ENCODE measurements around the gene TIMP2. TPM values are rescaled to one million over a fixed set of nuclear protein-coding genes. Genes with fewer than 3 reads are reported as not detected.

TIMP2 gene
- total RNA-seq, 1 donor from 2014 or later = 318 TPM

DNA sequence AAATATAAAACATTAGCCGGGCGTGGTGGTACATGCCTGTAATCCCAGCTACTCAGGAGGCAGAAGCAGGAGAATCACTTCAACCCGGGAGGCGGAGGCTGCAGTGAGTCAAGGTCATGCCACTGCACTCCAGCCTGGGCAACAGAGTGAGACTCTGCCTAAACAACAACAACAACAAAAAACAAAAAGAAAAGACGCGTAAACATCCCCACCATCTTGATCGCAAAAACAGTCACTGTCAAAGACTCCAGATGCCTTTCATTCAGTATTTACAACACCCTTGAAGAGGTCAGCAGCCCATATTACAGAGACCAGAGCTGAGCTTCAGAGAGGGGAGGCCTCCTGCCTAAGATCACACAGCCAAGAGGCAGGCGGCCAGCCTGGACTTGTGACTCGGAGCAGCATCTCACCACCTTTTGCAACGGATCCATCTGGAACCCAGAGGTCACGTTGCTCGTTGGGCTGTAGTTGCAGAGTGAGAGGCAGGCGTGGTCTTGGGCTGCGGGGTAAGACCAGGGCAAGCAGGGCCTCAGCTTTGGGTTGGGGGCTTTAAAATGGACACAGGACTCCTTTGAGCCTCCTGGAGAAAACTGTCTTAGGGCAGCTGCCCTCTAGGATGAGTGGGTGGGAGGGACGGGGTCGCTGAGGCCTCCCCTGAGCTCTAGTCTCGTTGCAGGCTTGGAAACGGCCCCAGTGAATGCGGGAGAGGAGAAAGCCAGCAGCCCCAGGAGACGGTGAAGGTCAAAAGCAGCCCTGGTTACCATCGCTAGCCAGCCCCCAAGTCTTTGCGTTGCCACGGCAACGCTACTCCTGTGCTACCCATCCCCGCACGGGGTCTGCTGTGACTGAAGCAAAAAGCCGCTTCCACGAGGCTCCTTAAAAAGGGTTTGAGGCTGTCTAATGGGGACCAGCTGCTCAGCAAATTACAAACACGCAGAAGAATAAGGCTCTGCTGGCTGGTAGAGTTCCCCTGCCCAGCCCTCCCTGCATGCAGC, 28.5 kb upstream of the TIMP2 start:
- Histone ChIP-seq H3K4me1 (no peaks in the 10 kb centered on the region), H3K4me3 (no peak overlapping the region), H3K27me3 (no peaks in the 10 kb centered on the region), H3K36me3 (no peaks in the 10 kb centered on the region), H3K27ac (no peak overlapping the region), H3K9me3 (no peaks in the 10 kb centered on the region)
- DNase-seq (no peak), ATAC-seq (no peak)
- TF ChIP-seq, protein P1, sequence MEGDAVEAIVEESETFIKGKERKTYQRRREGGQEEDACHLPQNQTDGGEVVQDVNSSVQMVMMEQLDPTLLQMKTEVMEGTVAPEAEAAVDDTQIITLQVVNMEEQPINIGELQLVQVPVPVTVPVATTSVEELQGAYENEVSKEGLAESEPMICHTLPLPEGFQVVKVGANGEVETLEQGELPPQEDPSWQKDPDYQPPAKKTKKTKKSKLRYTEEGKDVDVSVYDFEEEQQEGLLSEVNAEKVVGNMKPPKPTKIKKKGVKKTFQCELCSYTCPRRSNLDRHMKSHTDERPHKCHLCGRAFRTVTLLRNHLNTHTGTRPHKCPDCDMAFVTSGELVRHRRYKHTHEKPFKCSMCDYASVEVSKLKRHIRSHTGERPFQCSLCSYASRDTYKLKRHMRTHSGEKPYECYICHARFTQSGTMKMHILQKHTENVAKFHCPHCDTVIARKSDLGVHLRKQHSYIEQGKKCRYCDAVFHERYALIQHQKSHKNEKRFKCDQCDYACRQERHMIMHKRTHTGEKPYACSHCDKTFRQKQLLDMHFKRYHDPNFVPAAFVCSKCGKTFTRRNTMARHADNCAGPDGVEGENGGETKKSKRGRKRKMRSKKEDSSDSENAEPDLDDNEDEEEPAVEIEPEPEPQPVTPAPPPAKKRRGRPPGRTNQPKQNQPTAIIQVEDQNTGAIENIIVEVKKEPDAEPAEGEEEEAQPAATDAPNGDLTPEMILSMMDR (IDR thresholded peaks at IDR 0.05) = no peak
- intact Hi-C loops (cut with DNase I) = no loop called here

DNA sequence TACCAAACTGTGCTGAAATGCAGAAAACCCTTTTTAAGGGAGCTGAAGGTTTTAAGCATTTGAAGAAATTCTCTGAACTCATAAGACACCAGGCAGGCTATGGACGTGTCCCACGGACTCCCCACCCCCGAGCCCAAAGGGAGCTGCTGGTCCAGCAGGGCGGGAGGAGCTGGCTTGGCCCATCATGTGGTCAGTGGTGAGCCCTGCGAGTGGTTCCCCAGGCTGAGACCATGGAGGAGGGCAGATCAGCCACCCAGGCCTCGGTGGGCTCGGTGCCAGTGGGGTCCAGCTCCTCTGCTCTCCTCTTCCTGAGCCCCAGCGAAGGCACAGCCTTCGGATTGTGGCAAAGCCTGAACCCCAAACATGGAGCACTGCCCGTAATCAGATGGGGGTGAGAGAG, 27.5 kb upstream of the TIMP2 start:
- Histone ChIP-seq H3K4me3 (no peak overlapping the region), H3K9me3 (no peaks in the 10 kb centered on the region), H3K27me3 (no peaks in the 10 kb centered on the region), H3K36me3 (no peaks in the 10 kb centered on the region), H3K4me1 (no peaks in the 10 kb centered on the region), H3K27ac (no peak overlapping the region)
- TF ChIP-seq, protein P1 (IDR thresholded peaks at IDR 0.05) = no peak
- ATAC-seq (no peak), DNase-seq (no peak)
- intact Hi-C loops (cut with DNase I) = no loop called here

DNA sequence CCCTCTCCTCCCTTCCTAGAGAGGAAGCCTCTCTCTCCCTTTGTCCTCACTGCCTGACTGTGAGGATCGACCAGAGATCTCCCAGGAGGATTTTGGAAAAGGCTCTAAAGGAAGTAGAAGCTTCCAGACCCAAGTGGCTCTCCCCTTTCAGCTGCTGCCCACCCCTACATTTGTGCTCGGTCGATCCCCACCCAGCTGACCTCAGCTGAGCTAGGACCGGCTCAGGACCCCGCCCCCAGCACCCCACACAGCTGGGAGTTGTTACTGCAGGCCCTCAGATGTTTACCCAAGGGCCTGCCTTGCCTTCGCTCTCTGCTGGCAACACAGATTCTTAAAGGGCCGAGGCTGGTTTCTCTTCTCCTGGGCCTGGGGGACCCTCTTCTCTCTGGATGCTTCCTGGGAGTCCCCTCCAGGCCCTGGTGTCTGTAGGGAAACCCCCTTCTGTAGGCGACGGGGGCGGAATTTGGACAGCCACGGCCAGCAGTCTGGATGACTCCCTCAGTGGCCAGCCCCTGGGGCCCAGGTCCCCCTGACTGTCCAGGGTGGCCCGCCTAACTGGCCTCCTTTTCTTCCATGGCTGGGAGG, 26.9 kb upstream of the TIMP2 start:
- intact Hi-C loops (cut with DNase I) = no loop called here
- TF ChIP-seq, protein P1 (IDR thresholded peaks at IDR 0.05) = no peak
- Histone ChIP-seq H3K27me3 (no peaks in the 10 kb centered on the region), H3K4me1 (no peaks in the 10 kb centered on the region), H3K9me3 (no peaks in the 10 kb centered on the region), H3K4me3 (no peak overlapping the region), H3K36me3 (no peaks in the 10 kb centered on the region), H3K27ac (no peak overlapping the region)
- ATAC-seq = peak; percentile 24
- DNase-seq = no peak

DNA sequence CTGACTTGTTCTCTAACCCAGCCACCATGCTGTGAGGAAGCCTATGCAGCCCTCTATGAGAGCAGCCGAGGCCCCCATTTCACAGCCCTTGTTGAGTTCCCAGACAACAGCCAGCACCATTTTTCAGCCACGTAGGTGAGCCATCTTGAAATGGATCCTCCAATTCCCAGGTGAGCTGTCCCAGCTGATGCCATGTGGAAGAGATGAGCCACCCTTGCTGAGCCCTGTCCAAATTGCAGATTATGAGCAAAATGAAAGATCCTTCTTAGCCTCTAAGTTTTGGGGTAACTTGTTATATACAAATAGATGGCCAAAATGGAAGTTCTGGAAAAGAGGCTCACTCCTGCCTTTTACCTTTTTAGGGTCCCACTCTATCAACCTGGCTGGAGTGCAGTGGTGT, 25.7 kb upstream of the TIMP2 start:
- TF ChIP-seq, protein P1 (IDR thresholded peaks at IDR 0.05) = no peak

DNA sequence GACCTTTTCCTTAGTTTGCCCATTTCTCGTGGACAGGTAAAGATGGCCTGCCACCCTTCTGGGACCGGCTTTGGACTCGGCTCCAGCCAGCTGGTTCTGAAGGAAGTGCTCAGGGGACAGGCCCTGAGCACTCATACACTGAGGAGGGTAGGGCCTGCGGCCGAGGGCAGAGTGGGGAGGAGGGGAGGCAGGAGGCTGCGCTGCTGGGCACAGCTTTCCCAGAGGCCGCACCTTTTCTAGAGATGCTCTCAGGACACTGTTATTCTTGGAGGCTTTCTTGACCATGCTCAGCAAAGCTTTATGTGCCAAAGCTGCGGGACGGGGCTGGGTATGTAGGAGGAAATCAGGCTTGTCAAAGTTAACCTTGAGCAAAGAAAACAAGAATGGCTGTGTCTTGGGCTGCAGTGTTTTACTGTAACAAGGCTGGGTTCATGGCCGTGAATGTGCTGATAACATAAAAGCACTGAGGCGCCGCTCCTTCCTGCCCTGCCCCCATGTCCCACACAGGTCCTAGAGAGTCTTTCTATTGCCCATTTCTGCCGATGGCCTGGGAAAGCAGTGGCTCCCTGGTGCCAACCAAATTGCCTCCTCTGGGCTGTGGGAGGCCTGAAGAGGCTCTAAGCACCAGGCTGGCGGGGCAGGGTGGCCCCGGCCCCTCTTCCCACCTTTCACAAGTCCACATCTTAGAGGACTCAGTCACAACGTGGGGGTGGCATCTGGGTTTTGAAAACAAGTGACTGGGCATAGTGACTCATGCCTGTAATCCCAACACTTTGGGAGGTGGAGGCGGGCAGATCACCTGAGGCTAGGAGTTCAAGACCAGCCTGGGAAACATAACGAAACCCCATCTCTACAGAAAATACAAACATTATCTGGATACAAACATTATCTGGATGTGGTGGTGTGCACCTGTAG, 22.3 kb upstream of the TIMP2 start:
- no peaks in the 10 kb centered on the region for H3K36me3 ChIP-seq
- no peak overlapping the region for H3K4me3 ChIP-seq
- H3K27ac ChIP-seq = no peak overlapping the region
- intact Hi-C loops (cut with DNase I) = no loop called here
- no peaks in the 10 kb centered on the region for H3K4me1 ChIP-seq
- ATAC-seq (peak; percentile 66), DNase-seq (no peak)
- H3K27me3 ChIP-seq = no peaks in the 10 kb centered on the region
- TF ChIP-seq, protein P1 (IDR thresholded peaks at IDR 0.05) = no peak
- H3K9me3 ChIP-seq = no peaks in the 10 kb centered on the region

More for the DNA sequence above, 25.7 kb upstream of the TIMP2 start:
- no peaks in the 10 kb centered on the region for H3K36me3 ChIP-seq
- H3K9me3 ChIP-seq = no peaks in the 10 kb centered on the region
- ATAC-seq = no peak
- no peak overlapping the region for H3K27ac ChIP-seq
- no peaks in the 10 kb centered on the region for H3K4me1 ChIP-seq
- DNase-seq = no peak
- H3K4me3 ChIP-seq = no peak overlapping the region
- intact Hi-C loops (cut with DNase I) = no loop called here
- H3K27me3 ChIP-seq = no peaks in the 10 kb centered on the region
